H1 (cell line): ENCODE data around the gene ZNF597. TPM values are rescaled to one million over a fixed set of nuclear protein-coding genes. Genes with fewer than 3 reads are reported as not detected.

Source experiments
- CTCF ChIA-PET: fragments of 300-600 bp; sonication (Branson Sonifier 250); formaldehyde crosslinking; loops from one replicate; lab custom pipeline; 2021; ENCODE audit not compliant: partially characterized antibody; lab: Charles Lee
- POLR2A ChIA-PET: fragments of 300-600 bp; sonication (Branson Sonifier 250); formaldehyde crosslinking; loops from one replicate; lab custom pipeline; 2021; ENCODE audit warnings: inconsistent platforms; ENCODE audit not compliant: partially characterized antibody; lab: Charles Lee
- DNase-seq, 2 experiments: peaks; one replicate each; pipeline versions ENCODE4 v3.0.0 to v3.0.0-alpha.2; 2010 to 2022; ENCODE audit warnings: low spot score in 2 of 2, low read depth in 1 of 2, mixed read lengths in 1 of 2
- FAIRE-seq: peaks from 2 replicates; lab custom pipeline; 2011; peaks lifted over from hg19 to GRCh38; lab: Jason Lieb, UNC
- H2AFZ ChIP-seq: 2 replicates; pipeline ENCODE4 v1.8.1; 2012; ENCODE audit warnings: low read length, inconsistent platforms
- H2AK5ac ChIP-seq: 2 replicates; pipeline ENCODE4 v1.6.1; 2013; ENCODE audit warnings: low read depth, low read length
- H2BK120ac ChIP-seq: replicated peaks from 2 replicates; pipeline ENCODE3; 2013; ENCODE audit warnings: low read depth, low read length, inconsistent platforms
- H2BK12ac ChIP-seq: 2 replicates; pipeline ENCODE4 v1.6.1; 2013; ENCODE audit warnings: low read depth, low read length
- H2BK15ac ChIP-seq: 2 replicates; pipeline ENCODE4 v1.6.1; 2013; ENCODE audit warnings: low read length
- H2BK20ac ChIP-seq: 2 replicates; pipeline ENCODE4 v1.6.1; 2013; ENCODE audit warnings: low read length
- H2BK5ac ChIP-seq: 2 replicates; pipeline ENCODE4 v1.6.1; 2013; ENCODE audit warnings: low read depth, low read length
- H3K14ac ChIP-seq: 2 replicates; pipeline ENCODE4 v1.6.1; 2013; ENCODE audit warnings: inconsistent platforms; ENCODE audit not compliant: insufficient read length
- H3K18ac ChIP-seq: 2 replicates; pipeline ENCODE4 v1.6.1; 2013; ENCODE audit warnings: low read length; ENCODE audit errors: extremely low read depth
- H3K23ac ChIP-seq: 2 replicates; pipeline ENCODE4 v1.6.1; 2013; ENCODE audit warnings: inconsistent platforms; ENCODE audit not compliant: insufficient read length
- H3K23me2 ChIP-seq: 2 replicates; pipeline ENCODE4 v1.6.1; 2013; ENCODE audit warnings: low read depth, low read length
- H3K27ac ChIP-seq: 2 replicates; pipeline ENCODE4 v1.6.1; 2011; ENCODE audit warnings: low read depth, low read length, inconsistent platforms
- H3K27me3 ChIP-seq, 4 experiments: replicated peaks in 1 of 4; 1 replicate in 1 of 4; 2 replicates in 3 of 4; pipeline versions ENCODE4 v1.6.1 to v1.8.1; 2011 to 2013; ENCODE audit warnings: low read length in 3 of 4, mild to moderate bottlenecking in 3 of 4, inconsistent platforms in 2 of 4, mixed read lengths in 2 of 4, moderate library complexity in 1 of 4; ENCODE audit not compliant: control insufficient read depth in 3 of 4, insufficient read depth in 3 of 4; ENCODE audit errors: extremely low read depth in 1 of 4
- H3K36me3 ChIP-seq, 4 experiments: 2 replicates each; pipeline versions ENCODE4 v1.6.1 to v1.8.1; 2011 to 2013; ENCODE audit warnings: mild to moderate bottlenecking in 4 of 4, low read length in 3 of 4, moderate library complexity in 2 of 4, control low read depth in 1 of 4, inconsistent platforms in 1 of 4; ENCODE audit not compliant: insufficient read depth in 4 of 4, control insufficient read depth in 2 of 4
- H3K4ac ChIP-seq: replicated peaks from 2 replicates; pipeline ENCODE3; 2013; ENCODE audit warnings: low read length, low read depth, mixed read lengths, inconsistent platforms; ENCODE audit not compliant: insufficient read length
- H3K4me1 ChIP-seq, 4 experiments: replicated peaks in 1 of 4; 1 replicate in 1 of 4; 2 replicates in 3 of 4; pipeline versions ENCODE4 v1.6.1 to v1.8.1; 2011 to 2013; ENCODE audit warnings: low read length in 3 of 4, inconsistent platforms in 2 of 4, mixed read lengths in 1 of 4; ENCODE audit not compliant: insufficient read depth in 4 of 4, control insufficient read depth in 3 of 4
- H3K4me2 ChIP-seq, 2 experiments: 2 replicates each; pipeline versions ENCODE4 v1.6.1 to v1.8.1; 2011 to 2013; ENCODE audit warnings: low read depth in 2 of 2, low read length in 2 of 2, control low read depth in 1 of 2, inconsistent platforms in 1 of 2, mild to moderate bottlenecking in 1 of 2; ENCODE audit not compliant: insufficient read depth in 1 of 2
- H3K4me3 ChIP-seq, 4 experiments: fragments of 200-600, 300-600 bp in 1 of 4; sonication (generic), shearing (Covaris generic), sonication (Bioruptor Twin) in 1 of 4; 2 replicates each; pipeline versions ENCODE4 v1.5.1 to v1.8.1; 2011 to 2016; ENCODE audit warnings: low read length in 4 of 4, low read depth in 3 of 4, control low read depth in 2 of 4, inconsistent platforms in 2 of 4, mild to moderate bottlenecking in 2 of 4, mixed read lengths in 1 of 4, moderate library complexity in 1 of 4; ENCODE audit not compliant: insufficient read depth in 2 of 4; ENCODE audit errors: extremely low read depth in 1 of 4
- H3K56ac ChIP-seq: replicated peaks from 2 replicates; pipeline ENCODE3; 2013; ENCODE audit warnings: low read depth, mild to moderate bottlenecking, mixed read lengths, low read length, inconsistent platforms; ENCODE audit not compliant: insufficient read length
- H3K79me1 ChIP-seq: 2 replicates; pipeline ENCODE4 v1.6.1; 2013; ENCODE audit warnings: low read depth, low read length, control low read depth
- H3K79me2 ChIP-seq, 2 experiments: 2 replicates each; pipeline versions ENCODE4 v1.6.1 to v1.8.1; 2012 to 2013; ENCODE audit warnings: low read length in 2 of 2, mild to moderate bottlenecking in 2 of 2, inconsistent platforms in 1 of 2; ENCODE audit not compliant: insufficient read depth in 2 of 2, control insufficient read depth in 1 of 2
- H3K9ac ChIP-seq, 4 experiments: replicated peaks in 1 of 4; 1 replicate in 1 of 4; 2 replicates in 3 of 4; pipeline versions ENCODE4 v1.6.1 to v1.8.1; 2011 to 2013; ENCODE audit warnings: low read depth in 3 of 4, low read length in 3 of 4, control low read depth in 2 of 4, mild to moderate bottlenecking in 2 of 4, moderate library complexity in 2 of 4, inconsistent platforms in 1 of 4; ENCODE audit errors: extremely low read depth in 1 of 4
- H3K9me3 ChIP-seq, 2 experiments: 2 replicates each; pipeline versions ENCODE4 v1.6.1 to v1.8.1; 2012 to 2013; ENCODE audit warnings: mild to moderate bottlenecking in 2 of 2, moderate library complexity in 2 of 2, control low read depth in 1 of 2, inconsistent platforms in 1 of 2, low read depth in 1 of 2, low read length in 1 of 2, mixed read lengths in 1 of 2; ENCODE audit not compliant: insufficient read depth in 2 of 2
- H4K20me1 ChIP-seq, 2 experiments: replicated peaks in 1 of 2; 2 replicates each; pipeline versions ENCODE3 to v1.8.1; 2011 to 2013; ENCODE audit warnings: inconsistent platforms in 2 of 2, low read length in 2 of 2, mild to moderate bottlenecking in 1 of 2; ENCODE audit not compliant: insufficient read depth in 2 of 2, control insufficient read depth in 1 of 2
- H4K5ac ChIP-seq: 2 replicates; pipeline ENCODE4 v1.6.1; 2013; ENCODE audit warnings: low read length, low read depth, mixed read lengths, inconsistent platforms; ENCODE audit not compliant: insufficient read length
- H4K8ac ChIP-seq: 2 replicates; pipeline ENCODE4 v1.8.0; 2013; ENCODE audit warnings: mild to moderate bottlenecking, moderate library complexity, low read length, inconsistent platforms; ENCODE audit not compliant: insufficient read depth; ENCODE audit errors: extremely low read depth
- H4K91ac ChIP-seq: replicated peaks from 2 replicates; pipeline ENCODE3; 2013; ENCODE audit warnings: low read length, mixed read lengths, inconsistent platforms; ENCODE audit not compliant: insufficient read length
- BCL11A ChIP-seq, 2 experiments: IDR thresholded peaks; one replicate each; pipeline ENCODE4 v1.6.1; 2011; ENCODE audit warnings: low read depth in 2 of 2, low read length in 2 of 2, mild to moderate bottlenecking in 2 of 2
- RAD21 ChIP-seq, 2 experiments: IDR thresholded peaks in 1 of 2; conservative IDR thresholded peaks in 1 of 2; 2 replicates each; pipeline ENCODE4 v1.6.1; 2011; ENCODE audit warnings: low read depth in 2 of 2, low read length in 2 of 2, improper control_type of control experiment in 1 of 2, inconsistent platforms in 1 of 2, mild to moderate bottlenecking in 1 of 2, moderate library complexity in 1 of 2
- WGBS, 2 experiments: shearing (Covaris generic) in 1 of 2; methylation state at CpG; one replicate each; pipeline versions ENCODE4 v1.1.6 to v1.1.7; 2013 to 2015; ENCODE audit warnings: low lambda C conversion rate in 2 of 2, mixed read lengths in 2 of 2, inconsistent platforms in 1 of 2, low coverage in 1 of 2, missing lambda C conversion rate in 1 of 2; ENCODE audit not compliant: insufficient replicate concordance in 2 of 2, insufficient coverage in 1 of 2, insufficient read length in 1 of 2; ENCODE audit errors: extremely low coverage in 1 of 2, missing lambda C conversion rate in 1 of 2; 5-methylcytosine and 5-hydroxymethylcytosine counted together
- polyA plus RNA-seq, 7 experiments: library from polyadenylated mRNA; depleted of rRNA in 3 of 7; stranded (reverse) in 5 of 7; unstranded in 2 of 7; fragments of >200 nt in 5 of 7; fragments of 200-250 nt in 2 of 7; gene quantifications; 1 replicate in 5 of 7; 2 replicates in 1 of 7; 4 replicates in 1 of 7; pipeline versions ENCODE4 v1.2.1 to v1.2.3, GENCODE V29; 2011 to 2013; ENCODE audit warnings: missing spikeins in 2 of 7, mixed read lengths in 2 of 7
- total RNA-seq: library from RNA; stranded (reverse); fragmentation: NEBNext Ultra II Directional; extraction: Animal tissue kit (Norgen Biotek cat#: 25700); gene quantifications from 2 replicates; pipeline ENCODE4 v1.2.1, GENCODE V29; 2021

Gene ZNF597
- total and polyA plus RNA-seq, 2 of the 8 experiments (the other 6 are each of a cell fraction or from before 2014, with no cell fraction given): 0.68 to 2.6 TPM

DNA sequence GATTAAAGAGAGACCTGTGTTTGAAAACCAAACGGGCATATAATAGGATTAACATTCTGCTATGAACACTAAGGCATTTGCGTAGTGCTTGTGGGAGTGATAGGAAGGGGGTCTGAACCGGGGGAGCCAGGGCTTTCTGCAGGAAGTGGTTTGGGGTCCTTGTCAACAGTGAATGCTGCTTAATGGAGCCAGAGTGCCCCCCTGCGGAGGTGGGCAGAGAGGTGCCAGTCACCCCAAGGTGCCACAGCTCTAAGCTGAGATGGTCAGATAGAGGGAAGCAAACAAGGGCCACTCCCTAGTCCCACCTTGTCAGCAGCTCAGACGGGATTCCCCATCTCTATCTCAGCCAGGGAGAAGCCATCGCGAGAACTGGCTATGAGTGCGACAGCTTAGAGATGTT, 17.8 kb upstream of the ZNF597 start:
- H3K4me3 ChIP-seq: no peak overlapping the region
- H3K56ac ChIP-seq: no peak overlapping the region
- CTCF ChIA-PET: no interaction called here
- H2BK12ac ChIP-seq: 0 out of 2 replicates have a peak overlapping the region, but pooled peaks have one; percentile 2
- peaks cover 6 to 31% (median 18%) of the 10 kb centered on the region in 4 experiments for H3K4me1 ChIP-seq
- H4K5ac ChIP-seq: no peak overlapping the region
- no peak overlapping the region for H3K14ac ChIP-seq
- H2BK15ac ChIP-seq: no peak overlapping the region
- no peak overlapping the region for H2BK20ac ChIP-seq
- no peak overlapping the region for H2AFZ ChIP-seq
- H3K27ac ChIP-seq: no peak overlapping the region
- H3K27me3 ChIP-seq: no peaks in the 10 kb centered on the region
- no peak overlapping the region for H2AK5ac ChIP-seq
- H4K20me1 ChIP-seq: peaks cover 8 to 17% of the 10 kb centered on the region in 2 experiments
- no peak overlapping the region for H3K23ac ChIP-seq
- H4K91ac ChIP-seq: no peak overlapping the region
- no peak overlapping the region for H3K9ac ChIP-seq
- H3K23me2 ChIP-seq: peaks cover 8% of the 10 kb centered on the region; the same call in 1 of the 2 replicates
- no peak overlapping the region for H2BK120ac ChIP-seq
- FAIRE-seq (no peak), DNase-seq (no peak)
- H3K9me3 ChIP-seq: no peaks in the 10 kb centered on the region
- 90% methylated on average over 8 of the region's 8 CpGs; no CpG with 5 or more reads in 1 of the 2 experiments for WGBS, 2 experiments
- no peak overlapping the region for H4K8ac ChIP-seq
- no peak overlapping the region for H3K4me2 ChIP-seq
- H2BK5ac ChIP-seq: no peak overlapping the region
- H3K18ac ChIP-seq: no peak overlapping the region
- no peak overlapping the region for H3K4ac ChIP-seq
- TF ChIP-seq BCL11A (IDR thresholded peaks at IDR 0.05; ENCODE audit: low read depth in 2 of 2, low read length in 2 of 2) (no peak), RAD21 (IDR thresholded peaks at IDR 0.05 in 1 of 2, conservative IDR thresholded peaks at IDR 0.05 in 1 of 2; ENCODE audit: low read depth in 2 of 2, low read length in 2 of 2) (peak in 1 of 2 experiments; percentile 10; a peak in 2 of 4 replicates)
- TF ChIP-seq, all 59 proteins: peak for 1
- Histone ChIP-seq H3K79me1 (peaks cover 11% of the 10 kb centered on the region), H3K79me2 (peaks cover 16 to 78% of the 10 kb centered on the region in 2 experiments), H3K36me3 (peaks cover 0 to 3% (median 0%) of the 10 kb centered on the region in 4 experiments; a peak in 1 of 8 replicates)
- POLR2A ChIA-PET: interaction anchor here (0.9 to 1.1 kb wide), 2 partner anchors 17 to 20 kb away, joined by 3 read pairs; no protein-coding TSS in a partner anchor
